Effector memory CD8-positive, alpha-beta T cell (primary cell): ENCODE data around the gene PHLDB2.
A peak's percentile ranks its signal among the peaks of the same experiment; 100 is the strongest.

Experiments used
- ATAC-seq: fragments of 150-1000 bp; cut with Tn5 transposase; replicated peaks from 2 replicates; pipeline ENCODE4 v1.10.0; 2021; ENCODE audit warnings: mild to moderate bottlenecking, moderate library complexity
- DNase-seq, 3 experiments: peaks; one replicate each; pipeline ENCODE4 v3.0.0; 2021
- H3K27ac Mint-ChIP-seq, 2 donors: one replicate each; pipeline ENCODE4 v1.8.0; 2022; ENCODE audit warnings: mild to moderate bottlenecking in 2 of 2, mixed read lengths in 2 of 2, moderate library complexity in 2 of 2
- H3K27me3 Mint-ChIP-seq, 2 donors: one replicate each; pipeline ENCODE4 v1.8.0; 2022; ENCODE audit warnings: mixed read lengths in 2 of 2
- H3K36me3 Mint-ChIP-seq: one replicate; pipeline ENCODE4 v1.8.0; 2022; ENCODE audit warnings: mild to moderate bottlenecking, moderate library complexity, mixed read lengths; ENCODE audit not compliant: insufficient read depth
- H3K4me1 Mint-ChIP-seq, 2 donors: one replicate each; pipeline ENCODE4 v1.8.0; 2022; ENCODE audit warnings: low read depth in 2 of 2, mixed read lengths in 2 of 2
- H3K4me3 Mint-ChIP-seq, 2 donors: one replicate each; pipeline ENCODE4 v1.8.0; 2022; ENCODE audit warnings: mild to moderate bottlenecking in 2 of 2, mixed read lengths in 2 of 2, moderate library complexity in 2 of 2
- H3K9me3 Mint-ChIP-seq, 2 donors: one replicate each; pipeline ENCODE4 v1.8.0; 2022; ENCODE audit warnings: mixed read lengths in 2 of 2

The PHLDB2 gene

DNA sequence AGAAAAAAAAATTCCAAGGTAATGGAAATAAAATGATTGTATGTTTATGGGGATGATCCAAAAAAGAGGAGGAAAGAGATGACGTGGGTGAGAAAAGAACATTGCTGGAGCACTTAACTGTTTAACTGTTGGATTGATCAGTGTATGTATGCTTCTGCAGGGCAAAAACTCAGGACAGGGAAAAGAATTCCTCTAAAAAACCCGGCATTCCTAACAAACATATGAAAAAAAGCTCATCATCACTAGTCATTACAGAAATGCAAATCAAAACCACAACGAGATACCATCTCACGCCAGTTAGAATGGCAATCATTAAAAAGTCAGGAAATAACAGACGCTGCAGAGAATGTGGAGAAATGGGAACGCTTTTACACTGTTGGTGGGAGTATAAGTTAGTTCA, 1.6 kb upstream of the PHLDB2 start:
- H3K27me3 Mint-ChIP-seq: no peaks in the 10 kb centered on the region
- peaks cover 28% of the 10 kb centered on the region for H3K36me3 Mint-ChIP-seq
- DNase-seq (no peak), ATAC-seq (no peak)
- H3K27ac Mint-ChIP-seq: peak overlapping the region in 1 of 2 donors; percentile 29
- no peaks in the 10 kb centered on the region for H3K9me3 Mint-ChIP-seq
- H3K4me3 Mint-ChIP-seq: no peak overlapping the region
- peaks cover 18 to 27% of the 10 kb centered on the region in 2 donors for H3K4me1 Mint-ChIP-seq

DNA sequence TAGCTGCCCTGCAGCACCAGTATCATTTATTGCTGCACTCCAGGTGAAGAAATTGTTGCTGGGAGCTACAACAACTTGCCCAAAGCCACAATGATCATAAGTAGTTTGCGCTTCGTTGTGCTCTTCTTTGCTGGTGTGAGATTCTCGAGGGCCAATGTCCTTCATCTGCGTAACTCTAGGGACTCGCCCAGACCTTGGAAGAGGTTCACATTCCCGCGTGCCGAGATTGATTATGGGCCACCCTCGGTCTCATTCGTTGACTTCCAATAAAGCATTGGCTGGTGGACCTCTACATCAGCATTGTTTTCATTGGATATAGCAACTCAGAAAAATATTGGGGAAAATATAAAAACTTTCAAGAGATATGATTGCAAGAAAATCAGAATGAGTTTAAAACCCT, 423 bp upstream of the PHLDB2 start:
- peak overlapping the region; percentile 97 to 98 for H3K27ac Mint-ChIP-seq
- H3K4me1 Mint-ChIP-seq: peaks cover 22 to 38% of the 10 kb centered on the region in 2 donors
- peaks cover 30% of the 10 kb centered on the region for H3K36me3 Mint-ChIP-seq
- H3K4me3 Mint-ChIP-seq: peak overlapping the region; percentile 96 to 99
- ATAC-seq (no peak), DNase-seq (no peak)
- H3K27me3 Mint-ChIP-seq: no peaks in the 10 kb centered on the region
- H3K9me3 Mint-ChIP-seq: no peaks in the 10 kb centered on the region

DNA sequence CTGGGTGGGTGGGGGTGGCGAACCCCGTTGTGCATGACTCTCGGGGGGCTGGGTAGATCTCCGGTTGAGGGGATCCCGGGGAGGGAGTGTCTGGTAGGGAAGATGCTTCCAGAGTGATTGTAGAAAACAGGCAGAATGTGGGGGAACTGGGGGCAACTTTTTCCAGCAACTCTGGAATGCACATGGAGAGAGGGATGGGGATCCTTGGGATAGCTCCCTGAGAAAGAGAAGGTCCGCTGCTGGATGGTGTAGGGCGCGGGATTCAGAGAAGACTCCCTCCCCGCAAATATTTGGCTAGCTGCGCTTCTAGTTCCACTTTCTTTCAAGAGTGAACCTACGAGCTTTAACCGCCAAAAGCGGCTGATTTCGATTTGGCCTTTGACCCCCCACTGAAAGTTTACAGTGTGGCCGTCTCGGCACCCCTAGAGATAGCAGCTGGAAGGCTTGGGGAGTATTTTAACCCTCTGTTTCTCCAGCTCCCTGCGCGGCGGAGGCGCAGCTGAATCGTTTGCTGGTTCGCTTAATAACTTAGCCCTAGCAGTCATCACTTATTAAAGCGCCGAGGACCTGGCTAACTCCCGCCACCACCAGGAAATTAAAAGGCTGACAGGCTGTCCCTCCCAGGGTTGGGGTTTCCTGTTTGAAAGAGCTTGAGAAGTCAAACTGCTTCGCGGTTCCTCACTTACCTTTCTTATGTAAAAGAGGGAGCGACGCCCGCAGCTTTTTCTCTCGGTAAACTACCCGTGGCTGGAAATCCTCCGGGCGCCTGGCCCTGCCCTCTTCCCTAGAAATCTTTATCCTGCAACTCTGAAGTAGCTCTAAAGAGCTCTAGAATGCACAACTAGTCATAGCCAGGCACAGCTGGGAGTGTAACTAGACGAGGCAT, 1.2 kb downstream of the PHLDB2 start:
- H3K36me3 Mint-ChIP-seq: peaks cover 30% of the 10 kb centered on the region
- H3K27me3 Mint-ChIP-seq: no peaks in the 10 kb centered on the region
- ATAC-seq (peak; percentile 54), DNase-seq (peak; percentile 54 to 64 (median 59))
- no peaks in the 10 kb centered on the region for H3K9me3 Mint-ChIP-seq
- peaks cover 29 to 46% of the 10 kb centered on the region in 2 donors for H3K4me1 Mint-ChIP-seq
- peak overlapping the region; percentile 96 to 99 for H3K4me3 Mint-ChIP-seq
- H3K27ac Mint-ChIP-seq: peak overlapping the region; percentile 97 to 98

DNA sequence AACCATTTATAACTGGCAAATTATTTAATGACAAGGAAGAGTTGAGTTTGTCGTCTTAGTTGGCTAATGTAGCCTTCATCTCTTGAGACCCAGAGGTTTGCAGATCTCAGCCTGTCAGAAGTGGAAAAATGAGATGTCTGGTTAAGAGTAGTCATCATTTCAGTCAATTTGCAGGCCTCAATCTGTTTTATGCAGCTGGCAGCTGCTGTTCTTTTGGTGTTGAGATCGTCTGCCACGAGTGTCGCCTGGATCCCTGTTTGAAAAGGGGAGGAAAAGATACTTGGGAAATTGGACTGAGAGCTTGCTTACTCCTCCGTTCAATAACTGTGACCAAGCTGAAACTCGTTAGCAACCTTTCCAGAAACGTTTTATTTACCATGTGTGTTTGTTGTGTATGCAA, 2.3 kb downstream of the PHLDB2 start:
- H3K9me3 Mint-ChIP-seq: no peaks in the 10 kb centered on the region
- H3K27ac Mint-ChIP-seq: peak overlapping the region in 1 of 2 donors; percentile 98
- DNase-seq: no peak
- peak overlapping the region; percentile 96 to 99 for H3K4me3 Mint-ChIP-seq
- H3K36me3 Mint-ChIP-seq: peaks cover 34% of the 10 kb centered on the region
- H3K4me1 Mint-ChIP-seq: peaks cover 29 to 50% of the 10 kb centered on the region in 2 donors
- no peak for ATAC-seq
- H3K27me3 Mint-ChIP-seq: no peaks in the 10 kb centered on the region

DNA sequence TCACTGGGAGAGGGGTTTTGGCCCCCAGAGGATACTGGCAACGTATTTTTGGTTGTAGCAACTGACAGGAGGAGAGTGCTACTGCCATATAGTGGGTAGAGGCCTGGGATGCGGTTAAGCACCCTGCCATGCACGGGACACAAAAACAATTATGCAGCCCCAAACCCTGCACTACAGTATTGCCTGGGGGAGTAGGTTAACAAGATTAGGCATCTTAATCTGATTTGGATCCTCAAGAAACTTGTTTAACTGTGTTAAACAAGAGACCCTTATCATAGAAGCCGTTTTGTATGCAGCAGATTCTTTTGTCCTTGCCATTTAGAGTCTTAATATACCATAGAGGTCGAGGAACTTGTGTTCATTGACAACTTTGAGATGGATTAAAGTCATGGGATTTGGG, 3.4 kb downstream of the PHLDB2 start:
- Mint-ChIP-seq H3K27me3 (no peaks in the 10 kb centered on the region), H3K9me3 (no peaks in the 10 kb centered on the region)

DNA sequence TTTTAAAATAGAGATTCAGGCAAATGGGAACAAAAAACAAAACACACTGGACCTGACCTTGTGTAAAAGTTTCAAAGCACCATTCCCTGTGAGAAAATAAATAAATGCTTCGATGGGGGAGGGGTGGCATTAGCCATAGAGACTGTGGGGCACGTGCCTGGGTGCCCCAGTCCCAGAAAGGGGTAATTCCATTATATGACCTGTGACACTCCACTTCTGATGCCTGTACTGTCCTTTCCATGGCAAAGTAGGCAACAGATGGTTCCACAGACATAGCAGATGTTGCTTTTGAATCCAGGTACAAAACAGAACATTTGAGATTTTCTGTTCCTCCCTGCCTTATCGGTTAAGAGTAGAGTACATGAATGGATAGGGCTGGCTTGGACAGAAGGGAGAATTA, 3.9 kb downstream of the PHLDB2 start:
- ATAC-seq (no peak), DNase-seq (no peak)
- Mint-ChIP-seq H3K27ac (no peak overlapping the region), H3K36me3 (peaks cover 34% of the 10 kb centered on the region), H3K9me3 (no peaks in the 10 kb centered on the region), H3K4me1 (peaks cover 29 to 51% of the 10 kb centered on the region in 2 donors), H3K27me3 (no peaks in the 10 kb centered on the region), H3K4me3 (no peak overlapping the region)

More for the DNA sequence above, 3.4 kb downstream of the PHLDB2 start:
- ATAC-seq (no peak), DNase-seq (no peak)
- no peak overlapping the region for H3K27ac Mint-ChIP-seq
- peaks cover 34% of the 10 kb centered on the region for H3K36me3 Mint-ChIP-seq
- H3K4me1 Mint-ChIP-seq: peaks cover 29 to 50% of the 10 kb centered on the region in 2 donors
- H3K4me3 Mint-ChIP-seq: no peak overlapping the region

DNA sequence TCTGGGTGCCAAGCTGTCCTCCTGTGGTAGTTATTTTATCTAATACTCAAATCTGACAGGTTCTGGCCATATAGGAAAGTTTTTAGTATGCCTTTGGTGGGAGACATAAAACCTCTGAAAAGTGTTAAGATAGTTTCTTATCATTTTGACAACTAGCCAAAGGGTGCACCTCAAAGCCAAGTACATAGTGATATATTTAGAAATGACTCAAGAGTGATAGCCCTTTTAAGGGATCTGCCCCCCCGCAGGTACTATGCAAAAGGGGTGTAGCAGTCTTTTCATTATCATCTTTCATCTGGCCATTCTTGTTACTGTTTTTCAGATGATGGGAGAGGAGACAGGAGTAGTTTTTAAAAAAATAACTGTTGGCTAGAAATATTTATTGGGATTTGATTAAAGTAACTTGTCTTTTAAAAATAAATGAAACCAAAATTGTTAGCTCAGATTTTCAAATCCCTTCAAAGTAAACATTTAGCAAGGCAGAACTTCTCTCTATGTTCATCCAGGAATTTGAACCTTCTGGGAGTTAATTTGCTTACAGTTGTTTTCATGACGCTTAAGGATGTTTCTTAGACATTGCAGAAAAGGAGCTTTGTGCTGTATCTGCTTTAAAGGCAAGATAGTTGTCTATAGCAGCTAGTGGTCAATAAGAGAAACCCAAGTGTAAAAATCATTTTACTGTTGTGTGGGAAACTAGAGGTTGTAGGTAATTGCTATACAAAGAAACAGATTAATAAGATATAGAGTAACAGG, 5.1 kb downstream of the PHLDB2 start:
- Mint-ChIP-seq H3K36me3 (peaks cover 30% of the 10 kb centered on the region), H3K27ac (no peak overlapping the region), H3K9me3 (no peaks in the 10 kb centered on the region), H3K4me1 (peaks cover 27 to 49% of the 10 kb centered on the region in 2 donors), H3K4me3 (no peak overlapping the region), H3K27me3 (no peaks in the 10 kb centered on the region)
- DNase-seq (no peak), ATAC-seq (no peak)

DNA sequence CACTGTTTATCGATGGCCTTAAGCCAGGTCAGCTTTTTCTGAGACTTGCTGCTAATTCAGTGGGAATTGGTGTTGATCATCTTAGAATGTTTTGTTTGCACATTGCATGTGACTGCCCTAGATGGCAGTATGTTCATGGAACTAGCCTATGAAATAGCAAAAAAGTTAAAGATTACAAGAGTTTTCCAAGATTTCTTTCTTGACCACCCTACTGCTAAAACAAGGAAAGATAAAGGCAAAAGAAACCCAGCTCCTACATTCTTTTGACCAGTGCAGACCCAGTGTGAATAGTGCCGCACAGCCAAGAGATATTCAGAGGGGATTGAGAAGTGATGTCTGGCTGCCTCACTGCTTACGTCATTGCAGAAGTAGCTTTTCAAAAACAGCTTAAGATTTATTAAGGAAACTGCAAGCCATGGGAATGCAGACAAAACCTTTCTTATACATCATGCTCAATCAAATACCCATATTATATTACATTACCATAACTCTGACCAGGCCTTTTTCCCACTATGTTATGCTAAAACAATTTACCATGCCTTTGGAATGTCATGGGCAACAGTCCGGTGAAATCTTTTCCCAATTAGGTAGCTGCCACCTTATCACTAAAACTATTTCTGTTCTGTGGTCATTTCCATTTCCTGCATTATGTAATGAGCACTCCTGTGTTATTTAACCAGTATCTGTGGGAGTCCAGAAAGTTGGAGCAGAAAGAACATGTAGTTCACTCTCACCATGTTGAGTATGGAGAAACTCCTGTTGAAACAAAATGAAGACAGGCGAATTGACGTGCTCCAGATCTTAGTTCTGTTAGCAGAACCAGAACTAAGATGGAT, 6.0 kb downstream of the PHLDB2 start:
- H3K4me1 Mint-ChIP-seq: peaks cover 26 to 49% of the 10 kb centered on the region in 2 donors
- no peaks in the 10 kb centered on the region for H3K9me3 Mint-ChIP-seq
- ATAC-seq (no peak), DNase-seq (no peak)
- peaks cover 21% of the 10 kb centered on the region for H3K36me3 Mint-ChIP-seq
- no peaks in the 10 kb centered on the region for H3K27me3 Mint-ChIP-seq
- no peak overlapping the region for H3K27ac Mint-ChIP-seq
- no peak overlapping the region for H3K4me3 Mint-ChIP-seq

DNA sequence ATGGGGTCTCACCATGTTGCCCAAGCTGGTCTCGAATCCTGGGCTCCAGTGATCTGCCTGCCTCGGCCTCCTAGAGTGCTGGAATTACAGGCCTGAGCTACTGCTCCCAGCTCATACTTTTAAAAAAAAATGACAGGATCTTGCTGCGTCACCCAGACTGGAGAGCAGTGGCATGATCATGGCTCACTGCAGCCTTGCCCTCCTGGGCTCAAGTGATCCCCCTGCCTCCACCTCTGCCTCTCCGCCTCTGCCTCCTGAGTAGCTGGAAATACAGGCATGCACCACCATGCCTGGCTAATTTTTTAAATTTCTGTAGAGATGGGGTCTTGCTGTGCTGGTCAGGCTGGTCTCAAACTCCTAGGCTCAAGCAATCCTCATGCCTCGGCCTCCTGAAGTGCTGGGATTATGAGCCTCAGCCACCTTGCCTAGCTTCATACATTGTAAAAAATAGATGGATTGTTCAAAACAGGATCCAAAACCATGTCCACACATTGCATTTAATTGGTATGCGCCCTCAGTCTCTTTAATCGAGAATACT, 8.9 kb downstream of the PHLDB2 start:
- Mint-ChIP-seq H3K27me3 (no peaks in the 10 kb centered on the region), H3K9me3 (no peaks in the 10 kb centered on the region), H3K27ac (no peak overlapping the region), H3K4me3 (no peak overlapping the region), H3K36me3 (peaks cover 6% of the 10 kb centered on the region), H3K4me1 (peaks cover 13 to 27% of the 10 kb centered on the region in 2 donors)
- no peak for ATAC-seq
- no peak for DNase-seq

DNA sequence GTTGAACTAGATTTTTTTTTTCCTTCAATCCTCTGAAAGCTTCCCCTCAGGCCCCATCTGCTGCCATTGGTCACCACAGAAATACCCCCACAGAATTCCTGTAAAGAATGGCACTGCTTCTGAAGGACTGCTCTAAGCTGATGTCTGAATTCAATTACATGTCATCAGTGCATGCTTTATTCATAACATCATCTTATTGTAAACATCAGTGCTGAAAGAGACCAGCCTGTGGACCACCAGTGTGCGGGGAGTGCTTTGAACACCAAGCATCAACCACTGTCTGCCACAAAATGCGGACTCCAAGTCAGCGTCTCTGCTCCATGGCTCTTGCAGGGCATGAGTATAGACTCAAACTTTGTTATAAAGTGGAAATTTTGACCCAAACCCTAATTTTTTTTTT, 11.6 kb downstream of the PHLDB2 start:
- no peaks in the 10 kb centered on the region for H3K27me3 Mint-ChIP-seq
- no peak overlapping the region for H3K4me3 Mint-ChIP-seq
- ATAC-seq: no peak
- no peak for DNase-seq
- H3K4me1 Mint-ChIP-seq: peaks cover 3 to 14% of the 10 kb centered on the region in 2 donors
- H3K27ac Mint-ChIP-seq: no peak overlapping the region
- no peaks in the 10 kb centered on the region for H3K9me3 Mint-ChIP-seq
- peaks cover 4% of the 10 kb centered on the region for H3K36me3 Mint-ChIP-seq

DNA sequence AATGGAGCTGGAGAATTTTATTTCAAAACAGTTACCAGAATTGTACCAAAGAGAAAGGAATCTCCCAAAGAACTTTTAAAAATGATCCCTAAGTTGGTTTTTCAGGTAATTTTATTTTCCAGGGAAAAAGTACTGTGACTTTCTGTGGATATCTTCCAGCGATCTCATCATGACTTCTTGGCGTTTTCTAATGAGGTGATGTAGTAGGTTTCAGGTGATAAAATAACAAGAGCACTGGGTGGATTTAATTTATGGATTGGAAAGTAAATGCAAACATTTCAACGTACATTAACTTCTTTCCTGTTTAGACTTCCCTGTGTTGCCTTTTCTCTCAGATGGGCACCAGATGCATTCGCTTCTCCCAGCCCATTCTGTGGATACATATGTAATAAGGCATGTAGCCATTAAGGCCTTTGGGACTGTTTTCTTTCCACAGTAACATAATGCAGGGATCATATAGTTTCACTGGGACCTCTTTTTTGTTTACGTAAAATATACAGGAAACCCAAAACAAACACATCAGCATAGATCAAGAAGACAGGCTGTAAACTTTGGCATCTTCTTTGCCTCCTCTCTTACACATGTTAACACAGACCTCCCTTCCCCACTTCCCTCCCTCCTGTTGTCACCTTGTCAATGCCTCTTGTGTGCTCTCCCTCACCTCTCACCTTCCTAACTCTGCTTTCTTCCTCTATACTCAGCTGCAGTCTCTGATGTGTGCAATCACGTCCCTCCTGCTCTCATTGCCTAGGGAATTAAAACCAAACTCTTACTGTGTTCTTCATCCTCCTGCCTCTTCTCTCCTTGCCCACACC, 13.0 kb downstream of the PHLDB2 start:
- H3K27ac Mint-ChIP-seq: no peak overlapping the region

DNA sequence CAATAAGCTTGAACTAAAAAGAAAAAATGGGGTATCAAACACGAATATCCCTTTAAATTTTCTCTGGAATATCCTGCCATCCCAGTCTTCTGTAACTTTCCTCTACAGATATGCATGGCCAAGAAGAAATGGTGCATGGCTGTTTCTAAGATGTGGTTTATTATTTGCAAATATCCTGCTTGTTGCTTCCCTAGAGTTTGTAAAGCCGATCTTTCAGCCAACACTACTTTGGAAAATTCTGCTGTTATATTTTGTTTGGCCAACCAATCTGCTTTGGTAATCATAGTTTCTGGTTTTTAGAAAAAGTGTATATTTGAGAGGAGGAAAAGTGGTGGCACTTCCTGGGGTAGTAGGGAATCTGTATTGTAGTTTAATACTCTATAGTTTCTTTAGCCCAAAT, 13.9 kb downstream of the PHLDB2 start:
- DNase-seq (no peak), ATAC-seq (no peak)
- H3K4me3 Mint-ChIP-seq: no peak overlapping the region
- no peak overlapping the region for H3K27ac Mint-ChIP-seq
- H3K36me3 Mint-ChIP-seq: no peaks in the 10 kb centered on the region
- H3K9me3 Mint-ChIP-seq: no peaks in the 10 kb centered on the region
- no peaks in the 10 kb centered on the region for H3K27me3 Mint-ChIP-seq
- peaks cover 3 to 16% of the 10 kb centered on the region in 2 donors for H3K4me1 Mint-ChIP-seq

More for the DNA sequence above, 13.0 kb downstream of the PHLDB2 start:
- no peak for DNase-seq
- Mint-ChIP-seq H3K4me3 (no peak overlapping the region), H3K4me1 (peaks cover 3 to 14% of the 10 kb centered on the region in 2 donors), H3K27me3 (no peaks in the 10 kb centered on the region), H3K36me3 (no peaks in the 10 kb centered on the region), H3K9me3 (no peaks in the 10 kb centered on the region)
- no peak for ATAC-seq
